Coronary artery (tissue), 2 donors: ENCODE data around the gene FKBP7.

Experiments used
- DNase-seq: peaks from one replicate; pipeline ENCODE4 v3.0.0-alpha.2; 2017; ENCODE audit warnings: low spot score
- H3K27ac ChIP-seq, 2 donors: fragments of 200-600 bp; sonication (generic); one replicate each; pipeline ENCODE4 v1.5.1; 2016 to 2019
- H3K4me3 ChIP-seq: fragments of 200-600 bp; sonication (generic); 2 replicates; pipeline ENCODE4 v1.5.1; 2016; ENCODE audit warnings: mild to moderate bottlenecking, moderate library complexity
- TF ChIP-seq, protein P1 (sequence below): fragments of 200-600 bp; sonication (generic); IDR thresholded peaks from one replicate; pipeline ENCODE4 v1.5.1; 2019; ENCODE audit warnings: antibody characterized with exemption

FKBP7 gene

DNA sequence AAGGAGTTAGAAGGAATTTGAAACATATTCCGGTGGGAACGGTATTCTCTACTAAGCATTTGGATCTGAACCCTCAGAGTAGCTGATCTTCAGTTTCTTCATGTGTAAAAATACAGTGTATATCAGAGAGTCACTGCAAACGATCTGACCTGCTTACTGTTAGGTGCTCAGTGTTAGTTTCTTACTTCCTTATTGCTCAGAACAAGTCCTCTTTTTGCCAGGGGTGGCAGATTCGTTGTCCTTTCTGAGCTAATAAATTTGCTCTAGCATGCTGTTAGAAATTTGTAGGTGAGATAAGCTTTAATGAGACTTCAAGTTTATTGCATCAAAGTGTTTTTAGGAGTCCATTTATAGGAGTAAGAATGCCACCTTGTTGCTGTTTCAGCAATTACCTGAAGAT lies 17.6 kb upstream of the FKBP7 start:
- TF ChIP-seq, protein P1, sequence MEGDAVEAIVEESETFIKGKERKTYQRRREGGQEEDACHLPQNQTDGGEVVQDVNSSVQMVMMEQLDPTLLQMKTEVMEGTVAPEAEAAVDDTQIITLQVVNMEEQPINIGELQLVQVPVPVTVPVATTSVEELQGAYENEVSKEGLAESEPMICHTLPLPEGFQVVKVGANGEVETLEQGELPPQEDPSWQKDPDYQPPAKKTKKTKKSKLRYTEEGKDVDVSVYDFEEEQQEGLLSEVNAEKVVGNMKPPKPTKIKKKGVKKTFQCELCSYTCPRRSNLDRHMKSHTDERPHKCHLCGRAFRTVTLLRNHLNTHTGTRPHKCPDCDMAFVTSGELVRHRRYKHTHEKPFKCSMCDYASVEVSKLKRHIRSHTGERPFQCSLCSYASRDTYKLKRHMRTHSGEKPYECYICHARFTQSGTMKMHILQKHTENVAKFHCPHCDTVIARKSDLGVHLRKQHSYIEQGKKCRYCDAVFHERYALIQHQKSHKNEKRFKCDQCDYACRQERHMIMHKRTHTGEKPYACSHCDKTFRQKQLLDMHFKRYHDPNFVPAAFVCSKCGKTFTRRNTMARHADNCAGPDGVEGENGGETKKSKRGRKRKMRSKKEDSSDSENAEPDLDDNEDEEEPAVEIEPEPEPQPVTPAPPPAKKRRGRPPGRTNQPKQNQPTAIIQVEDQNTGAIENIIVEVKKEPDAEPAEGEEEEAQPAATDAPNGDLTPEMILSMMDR, result no peak
- DNase-seq, result no peak
- H3K27ac ChIP-seq, result no peak overlapping the region

DNA sequence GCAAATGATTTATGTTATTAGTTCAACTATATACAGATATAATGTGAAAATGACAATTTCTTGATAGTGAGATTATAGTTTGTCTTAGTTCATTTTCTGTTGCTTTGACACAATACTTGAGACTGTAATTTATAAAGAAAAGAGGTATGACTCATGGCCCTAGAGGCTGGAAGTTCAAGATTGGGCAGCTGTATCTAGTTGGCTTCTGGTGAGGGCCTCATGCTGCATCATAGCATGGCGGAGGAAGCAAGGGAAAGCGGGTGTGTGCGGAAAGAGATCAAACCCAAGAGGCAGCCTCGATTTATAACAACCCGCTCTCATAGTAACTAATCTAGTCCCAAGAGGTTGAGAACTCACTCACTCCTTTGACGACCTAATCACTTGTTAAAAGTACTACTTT lies 13.2 kb upstream of the FKBP7 start:
- no peak overlapping the region for H3K4me3 ChIP-seq
- no peak for DNase-seq
- no peak overlapping the region for H3K27ac ChIP-seq
- TF ChIP-seq, protein P1, result no peak

More for the DNA sequence above, 17.6 kb upstream of the FKBP7 start:
- no peak overlapping the region for H3K4me3 ChIP-seq

DNA sequence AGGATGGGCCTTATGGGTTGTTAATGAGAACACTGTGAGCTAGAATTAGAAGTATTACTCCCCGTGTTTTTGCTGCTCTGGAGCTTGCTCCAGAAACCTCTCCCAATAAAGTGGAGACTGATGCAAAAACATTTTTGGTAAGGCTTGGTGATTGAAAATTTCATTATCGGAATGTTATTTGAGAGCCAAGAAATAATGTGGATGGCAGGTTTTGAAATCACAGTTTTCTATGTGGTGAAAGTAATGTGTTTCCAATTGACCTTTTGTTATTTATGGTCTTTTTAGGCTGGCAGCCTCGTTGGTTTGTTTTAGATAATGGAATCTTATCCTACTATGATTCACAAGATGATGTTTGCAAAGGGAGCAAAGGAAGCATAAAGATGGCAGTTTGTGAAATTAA lies 7.0 kb upstream of the FKBP7 start:
- DNase-seq, result no peak
- Histone ChIP-seq H3K27ac (no peak overlapping the region), H3K4me3 (no peak overlapping the region)
- TF ChIP-seq, protein P1, result no peak

DNA sequence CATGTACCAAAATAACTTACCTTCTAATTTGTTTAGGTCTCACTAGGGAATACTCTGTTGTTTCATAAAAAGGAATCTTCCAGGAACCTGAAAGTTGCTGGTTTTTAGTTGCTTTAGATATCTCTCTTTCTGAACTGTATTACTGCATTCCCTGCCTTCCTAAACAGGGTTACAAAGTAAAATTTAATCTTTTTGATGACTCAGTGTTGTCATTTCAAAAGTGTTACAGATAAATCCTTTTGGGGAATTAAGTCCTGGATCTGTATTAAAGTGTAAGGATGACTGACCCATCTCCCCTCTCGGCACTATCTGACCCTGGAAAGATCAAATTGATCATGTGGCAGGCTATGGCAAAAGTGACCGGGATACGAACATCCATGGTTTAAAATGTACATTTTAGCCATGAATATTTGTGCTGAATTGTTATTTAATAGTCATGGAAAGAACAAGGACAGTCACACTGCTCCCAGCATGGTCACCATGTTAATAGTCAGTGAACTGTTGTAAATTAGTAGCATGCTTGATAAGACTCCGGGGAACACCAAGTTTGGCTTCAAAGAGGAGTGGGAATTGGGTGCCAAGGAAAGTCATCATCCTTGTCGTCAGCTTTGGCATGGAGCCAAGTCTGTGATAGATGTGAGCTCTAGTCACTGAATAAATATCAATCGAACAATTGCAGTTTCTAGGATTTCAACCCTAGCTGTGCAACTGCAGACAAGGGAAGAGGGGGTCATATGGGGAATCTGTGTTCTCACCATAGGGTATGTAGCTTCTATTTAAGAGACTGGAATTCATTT lies 6.0 kb upstream of the FKBP7 start:
- DNase-seq, result no peak
- peak overlapping the region in 1 of 2 donors; percentile 20 for H3K27ac ChIP-seq
- TF ChIP-seq, protein P1, result no peak
- H3K4me3 ChIP-seq, result peak overlapping the region; percentile 50

DNA sequence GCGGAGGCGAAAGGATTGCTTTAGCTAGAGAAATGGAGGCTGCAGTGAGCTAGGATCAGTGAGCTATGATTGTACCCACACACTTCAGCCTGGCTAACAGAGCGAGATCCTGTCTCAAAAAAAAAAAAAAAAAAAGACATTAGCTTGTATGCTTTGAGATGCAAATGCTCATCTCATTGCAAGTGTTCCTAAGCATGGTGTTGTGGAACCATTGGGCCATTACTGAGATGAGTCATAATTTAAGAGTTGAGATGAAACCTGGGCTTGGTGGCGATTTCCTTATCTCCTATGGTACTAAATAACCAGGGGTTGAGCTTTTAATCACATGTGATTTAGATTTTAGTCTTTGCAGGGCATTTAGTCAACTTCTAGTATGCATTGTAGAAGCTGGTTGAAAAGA lies 4.0 kb upstream of the FKBP7 start:
- TF ChIP-seq, protein P1, result no peak
- no peak for DNase-seq
- H3K27ac ChIP-seq, result no peak overlapping the region
- H3K4me3 ChIP-seq, result peak overlapping the region; percentile 96

DNA sequence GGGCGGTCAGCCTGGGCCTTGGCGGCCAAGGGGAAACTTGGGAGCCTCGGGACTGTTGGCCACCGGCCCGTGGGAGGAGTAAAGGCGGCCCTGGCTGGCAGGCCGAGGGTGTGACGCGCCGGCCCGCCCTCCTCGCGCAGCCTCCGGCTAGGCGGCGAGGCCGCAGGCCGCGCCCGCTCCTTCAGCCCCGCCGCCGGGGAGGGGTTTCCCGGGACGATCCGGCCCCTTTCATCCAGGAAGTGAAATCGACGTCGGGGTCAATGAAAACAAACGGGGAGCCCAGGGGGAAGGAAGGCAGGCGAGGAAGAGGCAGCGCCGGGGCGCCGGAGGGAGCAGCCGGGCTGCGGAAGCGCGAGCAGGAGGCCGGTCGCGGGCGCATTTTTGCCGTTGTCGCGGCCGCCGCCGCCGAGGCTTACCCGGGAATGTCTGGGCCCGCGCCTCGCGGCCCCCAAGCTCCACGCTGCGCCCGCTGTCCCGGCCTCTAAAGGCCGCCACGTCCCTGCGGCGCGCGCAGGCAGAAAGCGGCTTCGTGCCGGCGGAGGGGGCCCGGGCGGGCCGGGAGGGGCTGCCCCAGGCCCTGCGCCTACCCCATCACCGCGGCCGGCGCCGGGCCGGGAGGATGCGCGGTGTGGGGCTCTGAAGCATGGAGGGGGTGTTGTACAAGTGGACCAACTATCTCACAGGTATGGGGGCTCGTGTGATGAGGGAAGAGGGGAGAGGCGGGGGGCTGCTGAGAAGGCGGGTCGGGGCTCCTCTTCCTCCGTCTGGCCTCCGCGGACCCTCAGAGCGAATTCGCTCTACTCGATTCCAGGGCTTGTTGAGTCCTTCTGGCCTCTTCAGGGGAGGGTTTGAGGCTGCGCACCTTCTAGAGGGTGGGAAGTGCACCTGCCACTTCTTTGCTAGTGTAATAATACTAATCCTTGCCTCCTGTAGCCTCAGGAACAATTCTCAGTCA lies 2.1 kb upstream of the FKBP7 start, which contains the start of gene PLEKHA3:
PLEKHA3 (plus strand) TSS at position 231 of the 955 bp plus-strand sequence; CDS start at position 644, 413 bp downstream.
- H3K27ac ChIP-seq, result peak within 1 kb of the TSS; percentile 90 to 95
- DNase-seq, result peak; percentile 99
- TF ChIP-seq, protein P1, result no peak

More for the DNA sequence above, 2.1 kb upstream of the FKBP7 start, which contains the start of gene PLEKHA3:
- H3K4me3 ChIP-seq, result peak within 1 kb of the TSS; percentile 96
